SK-N-SH (cell line): ENCODE results near the gene ABCG1. TPM values are rescaled to one million over a fixed set of nuclear protein-coding genes. Genes with fewer than 3 reads are reported as not detected.

Experiments used
- ELF1 ChIP-seq: IDR thresholded peaks from 2 replicates; pipeline ENCODE4 v1.4.0; 2012
- EP300 ChIP-seq, 2 experiments: IDR thresholded peaks; 2 replicates each; pipeline versions ENCODE4 v1.4.0 to v1.6.1; 2012; ENCODE audit warnings: borderline replicate concordance in 1 of 2, low read depth in 1 of 2, low read length in 1 of 2
- EZH2phosphoT487 ChIP-seq: fragments of 200-600 bp; sonication (generic); IDR thresholded peaks from 2 replicates; pipeline ENCODE4 v1.6.1; 2017; ENCODE audit warnings: low read depth, mixed run types, mild to moderate bottlenecking, antibody characterized with exemption, moderate library complexity, borderline replicate concordance
- FOXJ3 ChIP-seq: sonication (generic); formaldehyde crosslinking; IDR thresholded peaks from 2 replicates; pipeline ENCODE4 v1.5.1; 2020; ENCODE audit warnings: mild to moderate bottlenecking, missing genetic modification reagents
- MXI1 ChIP-seq: IDR thresholded peaks from 2 replicates; pipeline ENCODE4 v1.6.1; 2012; ENCODE audit warnings: mild to moderate bottlenecking, low read depth, low read length, improper control_type of control experiment
- TEAD4 ChIP-seq: IDR thresholded peaks from 2 replicates; pipeline ENCODE4 v1.4.0; 2012; ENCODE audit warnings: mild to moderate bottlenecking, borderline replicate concordance; ENCODE audit not compliant: insufficient read depth
- polyA plus RNA-seq, 3 experiments: library from polyadenylated mRNA; depleted of rRNA; stranded (reverse); fragments of >200 nt; gene quantifications; 2 replicates each; pipeline ENCODE4 v1.2.3, GENCODE V29; 2012
- TF ChIP-seq, protein P1 (sequence below): IDR thresholded peaks from 2 replicates; pipeline ENCODE4 v1.6.1; 2012; ENCODE audit warnings: mild to moderate bottlenecking, low read depth, low read length, moderate library complexity
- TF ChIP-seq, protein P2 (sequence below): IDR thresholded peaks from 2 replicates; pipeline ENCODE4 v1.4.0; 2012; ENCODE audit warnings: low read depth, borderline replicate concordance
- TF ChIP-seq, protein P3 (sequence below): IDR thresholded peaks from 2 replicates; pipeline ENCODE4; 2012
- TF ChIP-seq, protein P4 (sequence below): fragments of 200-600 bp; sonication (generic); IDR thresholded peaks from 2 replicates; pipeline ENCODE4 v1.6.1; 2017; ENCODE audit warnings: antibody characterized with exemption, mild to moderate bottlenecking, moderate library complexity
- TF ChIP-seq, protein P5 (sequence below): fragments of 150-350 bp; IDR thresholded peaks from 2 replicates; pipeline ENCODE4 v1.6.1; 2017; ENCODE audit warnings: antibody characterized with exemption, low read length, low read depth, borderline replicate concordance

Gene ABCG1
- polyA plus RNA-seq, 1 of the 3 experiments (the other 2 are of a cell fraction), result 0.07 TPM

DNA sequence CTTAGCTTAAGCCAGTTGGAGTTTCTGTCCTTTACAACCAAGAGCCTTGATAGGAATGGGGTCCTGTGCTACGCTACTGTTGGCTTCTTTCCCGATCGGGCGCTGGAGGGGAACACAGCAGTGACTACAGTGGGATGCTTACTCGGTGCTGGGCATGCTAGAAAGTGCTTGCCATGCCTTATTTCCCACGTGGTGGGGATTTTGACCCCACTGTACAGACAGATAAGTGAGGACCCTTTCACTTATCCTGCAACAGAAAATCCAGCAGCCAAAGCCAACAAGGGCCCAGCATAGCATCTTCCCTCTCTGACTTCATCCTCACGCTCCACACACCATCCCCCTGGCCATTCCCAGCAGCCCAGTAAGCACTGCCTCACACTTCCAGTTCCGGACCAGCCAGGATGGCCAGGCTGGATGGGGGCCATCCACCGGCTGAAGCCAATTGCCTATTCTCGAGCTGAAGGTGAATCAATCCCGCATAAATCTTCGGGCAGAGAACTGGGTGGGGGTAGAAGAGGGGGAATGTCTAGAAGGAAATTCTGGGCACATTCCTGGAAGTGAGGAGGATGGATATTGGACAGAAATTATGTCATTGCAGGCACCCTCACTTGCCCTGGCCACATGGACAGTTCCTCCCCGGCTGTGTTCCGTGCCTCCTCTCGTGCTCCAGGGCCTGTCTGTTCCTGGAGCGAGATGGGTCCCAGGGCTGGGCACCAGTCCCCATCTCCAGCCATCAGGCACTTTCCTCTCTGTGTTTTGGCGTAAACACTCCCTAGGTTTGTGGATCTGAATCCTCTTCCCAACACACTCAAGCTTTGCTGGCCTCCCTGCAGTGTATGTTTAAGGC is 2.0 kb upstream of the ABCG1 start (continued):
- TF ChIP-seq, protein P1, sequence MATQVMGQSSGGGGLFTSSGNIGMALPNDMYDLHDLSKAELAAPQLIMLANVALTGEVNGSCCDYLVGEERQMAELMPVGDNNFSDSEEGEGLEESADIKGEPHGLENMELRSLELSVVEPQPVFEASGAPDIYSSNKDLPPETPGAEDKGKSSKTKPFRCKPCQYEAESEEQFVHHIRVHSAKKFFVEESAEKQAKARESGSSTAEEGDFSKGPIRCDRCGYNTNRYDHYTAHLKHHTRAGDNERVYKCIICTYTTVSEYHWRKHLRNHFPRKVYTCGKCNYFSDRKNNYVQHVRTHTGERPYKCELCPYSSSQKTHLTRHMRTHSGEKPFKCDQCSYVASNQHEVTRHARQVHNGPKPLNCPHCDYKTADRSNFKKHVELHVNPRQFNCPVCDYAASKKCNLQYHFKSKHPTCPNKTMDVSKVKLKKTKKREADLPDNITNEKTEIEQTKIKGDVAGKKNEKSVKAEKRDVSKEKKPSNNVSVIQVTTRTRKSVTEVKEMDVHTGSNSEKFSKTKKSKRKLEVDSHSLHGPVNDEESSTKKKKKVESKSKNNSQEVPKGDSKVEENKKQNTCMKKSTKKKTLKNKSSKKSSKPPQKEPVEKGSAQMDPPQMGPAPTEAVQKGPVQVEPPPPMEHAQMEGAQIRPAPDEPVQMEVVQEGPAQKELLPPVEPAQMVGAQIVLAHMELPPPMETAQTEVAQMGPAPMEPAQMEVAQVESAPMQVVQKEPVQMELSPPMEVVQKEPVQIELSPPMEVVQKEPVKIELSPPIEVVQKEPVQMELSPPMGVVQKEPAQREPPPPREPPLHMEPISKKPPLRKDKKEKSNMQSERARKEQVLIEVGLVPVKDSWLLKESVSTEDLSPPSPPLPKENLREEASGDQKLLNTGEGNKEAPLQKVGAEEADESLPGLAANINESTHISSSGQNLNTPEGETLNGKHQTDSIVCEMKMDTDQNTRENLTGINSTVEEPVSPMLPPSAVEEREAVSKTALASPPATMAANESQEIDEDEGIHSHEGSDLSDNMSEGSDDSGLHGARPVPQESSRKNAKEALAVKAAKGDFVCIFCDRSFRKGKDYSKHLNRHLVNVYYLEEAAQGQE, result no peak
- TF ChIP-seq TEAD4 (no peak), FOXJ3 (CRISPR knock-in tag) (no peak), ELF1 (no peak), EZH2phosphoT487 (no peak), EP300 (IDR thresholded peaks at IDR 0.05; ENCODE audit: borderline replicate concordance in 1 of 2, low read depth in 1 of 2, low read length in 1 of 2) (no peak), MXI1 (no peak)
- TF ChIP-seq, protein P2, sequence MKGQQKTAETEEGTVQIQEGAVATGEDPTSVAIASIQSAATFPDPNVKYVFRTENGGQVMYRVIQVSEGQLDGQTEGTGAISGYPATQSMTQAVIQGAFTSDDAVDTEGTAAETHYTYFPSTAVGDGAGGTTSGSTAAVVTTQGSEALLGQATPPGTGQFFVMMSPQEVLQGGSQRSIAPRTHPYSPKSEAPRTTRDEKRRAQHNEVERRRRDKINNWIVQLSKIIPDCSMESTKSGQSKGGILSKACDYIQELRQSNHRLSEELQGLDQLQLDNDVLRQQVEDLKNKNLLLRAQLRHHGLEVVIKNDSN, result no peak
- TF ChIP-seq, protein P3, sequence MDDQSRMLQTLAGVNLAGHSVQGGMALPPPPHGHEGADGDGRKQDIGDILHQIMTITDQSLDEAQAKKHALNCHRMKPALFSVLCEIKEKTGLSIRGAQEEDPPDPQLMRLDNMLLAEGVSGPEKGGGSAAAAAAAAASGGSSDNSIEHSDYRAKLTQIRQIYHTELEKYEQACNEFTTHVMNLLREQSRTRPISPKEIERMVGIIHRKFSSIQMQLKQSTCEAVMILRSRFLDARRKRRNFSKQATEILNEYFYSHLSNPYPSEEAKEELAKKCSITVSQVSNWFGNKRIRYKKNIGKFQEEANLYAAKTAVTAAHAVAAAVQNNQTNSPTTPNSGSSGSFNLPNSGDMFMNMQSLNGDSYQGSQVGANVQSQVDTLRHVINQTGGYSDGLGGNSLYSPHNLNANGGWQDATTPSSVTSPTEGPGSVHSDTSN, result no peak
- TF ChIP-seq, protein P4, sequence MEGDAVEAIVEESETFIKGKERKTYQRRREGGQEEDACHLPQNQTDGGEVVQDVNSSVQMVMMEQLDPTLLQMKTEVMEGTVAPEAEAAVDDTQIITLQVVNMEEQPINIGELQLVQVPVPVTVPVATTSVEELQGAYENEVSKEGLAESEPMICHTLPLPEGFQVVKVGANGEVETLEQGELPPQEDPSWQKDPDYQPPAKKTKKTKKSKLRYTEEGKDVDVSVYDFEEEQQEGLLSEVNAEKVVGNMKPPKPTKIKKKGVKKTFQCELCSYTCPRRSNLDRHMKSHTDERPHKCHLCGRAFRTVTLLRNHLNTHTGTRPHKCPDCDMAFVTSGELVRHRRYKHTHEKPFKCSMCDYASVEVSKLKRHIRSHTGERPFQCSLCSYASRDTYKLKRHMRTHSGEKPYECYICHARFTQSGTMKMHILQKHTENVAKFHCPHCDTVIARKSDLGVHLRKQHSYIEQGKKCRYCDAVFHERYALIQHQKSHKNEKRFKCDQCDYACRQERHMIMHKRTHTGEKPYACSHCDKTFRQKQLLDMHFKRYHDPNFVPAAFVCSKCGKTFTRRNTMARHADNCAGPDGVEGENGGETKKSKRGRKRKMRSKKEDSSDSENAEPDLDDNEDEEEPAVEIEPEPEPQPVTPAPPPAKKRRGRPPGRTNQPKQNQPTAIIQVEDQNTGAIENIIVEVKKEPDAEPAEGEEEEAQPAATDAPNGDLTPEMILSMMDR, result no peak
- TF ChIP-seq, protein P5, sequence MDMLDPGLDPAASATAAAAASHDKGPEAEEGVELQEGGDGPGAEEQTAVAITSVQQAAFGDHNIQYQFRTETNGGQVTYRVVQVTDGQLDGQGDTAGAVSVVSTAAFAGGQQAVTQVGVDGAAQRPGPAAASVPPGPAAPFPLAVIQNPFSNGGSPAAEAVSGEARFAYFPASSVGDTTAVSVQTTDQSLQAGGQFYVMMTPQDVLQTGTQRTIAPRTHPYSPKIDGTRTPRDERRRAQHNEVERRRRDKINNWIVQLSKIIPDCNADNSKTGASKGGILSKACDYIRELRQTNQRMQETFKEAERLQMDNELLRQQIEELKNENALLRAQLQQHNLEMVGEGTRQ, result no peak
